NCI-H748 treated with DMSO at 0.1 percent for 48 hours (cell line): ENCODE measurements around the gene PCDHGA1.
"Not testable (repeated sequence)": the region's sequence is repeated elsewhere in the genome, so short reads cannot be mapped to it uniquely, and the experiment has no call there.

Experiments used
- DNase-seq: peaks from one replicate; lab custom pipeline; 2025; lab: John Stamatoyannopoulos, UW

PCDHGA1 gene

DNA sequence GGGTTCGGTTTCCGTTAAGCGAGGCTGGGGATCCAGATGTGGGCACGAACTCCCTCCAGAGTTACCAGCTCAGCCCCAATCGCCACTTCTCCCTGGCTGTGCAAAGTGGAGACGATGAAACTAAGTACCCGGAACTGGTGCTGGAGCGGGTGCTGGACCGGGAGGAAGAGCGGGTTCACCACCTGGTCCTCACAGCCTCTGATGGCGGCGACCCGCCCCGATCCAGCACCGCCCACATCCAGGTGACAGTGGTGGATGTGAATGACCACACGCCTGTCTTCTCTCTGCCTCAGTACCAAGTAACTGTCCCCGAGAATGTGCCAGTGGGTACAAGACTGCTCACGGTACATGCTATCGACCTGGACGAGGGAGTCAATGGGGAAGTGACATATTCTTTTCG lies 53.0 kb downstream of the PCDHGA1 start:
- DNase-seq: no peak

DNA sequence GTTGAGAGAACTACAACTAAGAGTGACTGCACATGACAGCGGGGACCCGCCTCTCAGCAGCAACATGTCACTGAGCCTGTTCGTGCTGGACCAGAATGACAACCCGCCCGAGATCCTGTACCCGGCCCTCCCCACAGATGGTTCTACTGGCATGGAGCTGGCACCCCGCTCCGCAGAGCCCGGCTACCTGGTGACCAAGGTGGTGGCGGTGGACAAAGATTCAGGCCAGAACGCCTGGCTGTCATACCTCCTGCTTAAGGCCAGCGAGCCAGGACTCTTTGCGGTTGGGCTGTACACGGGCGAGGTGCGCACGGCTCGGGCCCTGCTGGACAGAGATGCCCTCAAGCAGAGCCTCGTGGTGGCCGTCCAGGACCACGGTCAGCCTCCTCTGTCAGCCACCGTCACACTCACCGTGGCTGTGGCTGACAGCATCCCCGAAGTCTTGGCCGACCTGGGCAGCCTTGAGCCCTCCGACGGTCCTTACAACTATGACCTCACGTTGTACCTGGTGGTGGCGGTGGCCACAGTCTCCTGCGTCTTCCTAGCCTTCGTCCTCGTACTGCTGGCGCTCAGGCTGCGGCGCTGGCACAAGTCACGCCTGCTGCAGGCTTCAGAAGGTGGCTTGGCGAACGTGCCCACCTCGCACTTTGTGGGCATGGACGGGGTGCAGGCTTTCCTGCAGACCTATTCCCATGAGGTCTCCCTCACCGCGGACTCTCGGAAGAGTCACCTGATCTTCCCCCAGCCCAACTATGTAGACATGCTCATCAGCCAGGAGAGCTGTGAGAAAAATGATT lies 54.4 kb downstream of the PCDHGA1 start:
- no peak for DNase-seq

DNA sequence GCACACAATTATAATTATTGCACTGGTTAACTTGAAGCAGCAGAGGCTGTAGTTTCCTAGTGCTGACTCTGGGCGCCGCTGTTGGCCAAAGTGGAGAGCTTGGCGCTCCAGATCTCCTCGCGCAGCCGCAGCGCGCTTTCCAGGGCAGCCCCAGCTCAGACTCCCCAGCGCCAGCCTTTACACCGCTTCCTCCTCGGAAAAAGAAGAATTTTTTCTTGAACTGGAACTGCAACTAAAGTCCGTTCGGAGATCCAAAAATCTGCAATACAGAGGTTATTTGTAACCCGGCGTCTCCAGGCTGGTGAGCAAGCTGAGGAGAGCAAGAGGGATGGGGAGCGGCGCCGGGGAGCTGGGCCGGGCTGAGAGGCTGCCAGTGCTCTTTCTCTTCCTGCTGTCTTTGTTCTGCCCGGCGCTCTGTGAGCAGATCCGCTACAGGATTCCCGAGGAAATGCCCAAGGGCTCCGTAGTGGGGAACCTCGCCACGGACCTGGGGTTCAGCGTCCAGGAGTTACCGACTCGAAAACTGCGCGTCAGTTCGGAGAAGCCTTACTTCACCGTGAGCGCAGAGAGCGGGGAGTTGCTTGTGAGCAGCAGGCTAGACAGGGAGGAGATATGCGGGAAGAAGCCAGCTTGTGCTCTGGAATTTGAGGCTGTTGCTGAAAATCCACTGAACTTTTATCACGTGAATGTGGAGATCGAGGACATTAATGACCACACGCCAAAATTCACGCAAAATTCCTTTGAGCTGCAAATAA lies 57.4 kb downstream of the PCDHGA1 start, which contains the start of gene PCDHGB4:
TSS of gene PCDHGB4 (plus strand) at position 142 of the 755 bp plus-strand sequence. CDS start at position 329, 187 bp downstream.
- DNase-seq: not testable (repeated sequence)

DNA sequence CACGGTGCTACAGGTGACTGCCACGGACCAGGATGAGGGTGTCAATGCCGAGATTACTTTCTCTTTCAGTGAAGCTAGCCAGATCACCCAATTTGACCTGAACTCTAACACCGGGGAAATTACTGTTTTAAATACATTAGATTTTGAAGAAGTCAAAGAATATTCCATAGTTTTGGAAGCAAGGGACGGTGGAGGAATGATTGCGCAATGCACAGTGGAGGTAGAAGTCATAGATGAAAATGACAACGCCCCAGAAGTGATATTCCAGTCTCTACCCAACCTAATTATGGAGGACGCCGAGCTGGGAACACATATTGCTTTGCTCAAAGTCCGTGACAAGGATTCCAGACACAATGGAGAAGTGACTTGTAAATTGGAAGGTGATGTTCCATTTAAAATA lies 58.3 kb downstream of the PCDHGA1 start:
- DNase-seq: no peak

DNA sequence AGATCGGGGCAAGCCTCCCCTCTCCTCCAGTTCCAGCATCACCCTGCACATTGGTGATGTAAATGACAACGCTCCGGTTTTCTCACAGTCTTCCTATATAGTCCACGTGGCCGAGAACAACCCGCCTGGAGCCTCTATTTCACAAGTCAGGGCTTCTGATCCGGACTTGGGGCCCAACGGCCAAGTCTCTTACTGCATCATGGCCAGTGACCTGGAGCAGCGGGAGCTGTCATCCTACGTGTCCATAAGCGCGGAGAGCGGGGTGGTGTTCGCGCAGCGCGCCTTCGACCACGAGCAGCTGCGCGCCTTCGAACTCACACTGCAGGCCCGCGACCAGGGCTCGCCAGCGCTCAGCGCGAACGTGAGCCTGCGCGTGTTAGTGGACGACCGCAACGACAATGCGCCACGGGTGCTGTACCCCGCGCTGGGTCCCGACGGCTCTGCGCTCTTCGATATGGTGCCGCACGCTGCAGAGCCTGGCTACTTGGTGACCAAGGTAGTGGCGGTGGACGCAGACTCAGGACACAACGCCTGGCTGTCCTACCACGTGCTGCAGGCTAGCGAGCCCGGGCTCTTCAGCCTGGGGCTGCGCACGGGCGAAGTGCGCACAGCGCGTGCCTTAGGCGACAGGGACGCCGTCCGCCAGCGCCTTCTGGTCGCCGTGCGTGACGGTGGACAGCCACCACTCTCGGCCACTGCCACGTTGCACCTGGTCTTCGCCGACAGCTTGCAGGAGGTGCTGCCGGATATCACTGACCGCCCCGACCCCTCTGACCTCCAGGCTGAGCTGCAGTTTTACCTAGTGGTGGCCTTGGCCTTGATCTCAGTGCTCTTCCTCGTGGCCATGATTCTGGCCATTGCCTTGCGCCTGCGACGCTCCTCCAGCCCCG lies 59.1 kb downstream of the PCDHGA1 start:
- no peak for DNase-seq

DNA sequence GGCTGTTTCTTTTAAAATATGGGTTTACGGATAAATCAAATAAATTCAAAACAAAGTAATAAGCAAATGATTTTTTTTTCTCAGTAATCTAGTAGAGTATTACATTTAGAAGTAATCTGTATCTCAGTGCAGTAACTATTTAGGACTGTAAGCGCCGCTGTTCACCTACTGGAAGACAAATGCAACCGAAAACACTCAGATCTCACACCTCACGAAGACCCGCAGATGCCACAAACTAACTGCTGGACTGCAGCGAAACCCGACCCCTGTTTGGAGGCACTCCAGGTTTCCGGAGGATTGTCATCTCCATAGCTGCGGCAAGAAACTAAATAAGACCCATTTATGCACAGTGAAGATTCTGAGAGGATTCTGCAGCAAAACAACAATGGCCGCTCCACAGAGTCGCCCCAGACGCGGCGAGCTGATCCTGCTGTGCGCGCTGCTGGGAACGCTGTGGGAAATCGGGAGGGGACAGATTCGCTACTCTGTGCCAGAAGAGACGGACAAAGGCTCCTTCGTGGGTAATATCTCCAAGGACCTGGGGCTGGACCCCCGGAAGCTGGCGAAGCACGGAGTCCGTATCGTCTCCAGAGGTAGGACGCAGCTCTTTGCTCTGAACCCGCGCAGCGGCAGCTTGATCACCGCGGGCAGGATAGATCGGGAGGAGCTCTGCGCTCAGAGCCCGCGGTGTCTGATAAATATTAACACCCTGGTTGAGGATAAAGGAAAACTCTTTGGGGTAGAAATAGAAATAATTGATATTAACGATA lies 62.3 kb downstream of the PCDHGA1 start, which contains the start of gene PCDHGA8:
TSS of gene PCDHGA8 (plus strand) at position 205 of the 770 bp plus-strand sequence. CDS start at position 386, 181 bp downstream.
- DNase-seq: no peak

DNA sequence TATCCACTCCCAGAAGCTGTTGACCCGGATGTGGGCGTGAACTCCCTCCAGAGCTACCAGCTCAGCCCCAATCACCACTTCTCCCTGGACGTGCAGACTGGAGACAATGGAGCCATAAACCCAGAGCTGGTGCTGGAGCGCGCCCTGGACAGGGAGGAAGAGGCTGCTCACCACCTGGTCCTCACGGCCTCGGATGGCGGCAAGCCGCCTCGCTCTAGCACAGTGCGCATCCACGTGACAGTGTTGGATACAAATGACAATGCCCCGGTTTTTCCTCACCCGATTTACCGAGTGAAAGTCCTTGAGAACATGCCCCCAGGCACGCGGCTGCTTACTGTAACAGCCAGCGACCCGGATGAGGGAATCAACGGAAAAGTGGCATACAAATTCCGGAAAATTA lies 63.0 kb downstream of the PCDHGA1 start:
- no peak for DNase-seq

DNA sequence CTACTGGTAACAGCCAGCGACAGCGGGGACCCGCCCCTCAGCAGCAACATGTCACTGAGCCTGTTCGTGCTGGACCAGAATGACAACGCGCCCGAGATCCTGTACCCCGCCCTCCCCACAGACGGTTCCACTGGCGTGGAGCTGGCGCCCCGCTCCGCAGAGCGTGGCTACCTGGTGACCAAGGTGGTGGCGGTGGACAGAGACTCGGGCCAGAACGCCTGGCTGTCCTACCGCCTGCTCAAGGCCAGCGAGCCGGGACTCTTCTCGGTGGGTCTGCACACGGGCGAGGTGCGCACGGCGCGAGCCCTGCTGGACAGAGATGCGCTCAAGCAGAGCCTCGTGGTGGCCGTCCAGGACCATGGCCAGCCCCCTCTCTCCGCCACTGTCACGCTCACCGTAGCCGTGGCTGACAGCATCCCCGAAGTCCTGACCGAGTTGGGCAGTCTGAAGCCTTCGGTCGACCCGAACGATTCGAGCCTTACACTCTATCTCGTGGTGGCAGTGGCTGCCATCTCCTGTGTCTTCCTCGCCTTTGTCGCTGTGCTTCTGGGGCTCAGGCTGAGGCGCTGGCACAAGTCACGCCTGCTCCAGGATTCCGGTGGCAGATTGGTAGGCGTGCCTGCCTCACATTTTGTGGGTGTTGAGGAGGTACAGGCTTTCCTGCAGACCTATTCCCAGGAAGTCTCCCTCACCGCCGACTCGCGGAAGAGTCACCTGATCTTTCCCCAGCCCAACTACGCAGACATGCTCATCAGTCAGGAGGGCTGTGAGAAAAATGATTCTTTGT lies 64.3 kb downstream of the PCDHGA1 start:
- not testable (repeated sequence) for DNase-seq

DNA sequence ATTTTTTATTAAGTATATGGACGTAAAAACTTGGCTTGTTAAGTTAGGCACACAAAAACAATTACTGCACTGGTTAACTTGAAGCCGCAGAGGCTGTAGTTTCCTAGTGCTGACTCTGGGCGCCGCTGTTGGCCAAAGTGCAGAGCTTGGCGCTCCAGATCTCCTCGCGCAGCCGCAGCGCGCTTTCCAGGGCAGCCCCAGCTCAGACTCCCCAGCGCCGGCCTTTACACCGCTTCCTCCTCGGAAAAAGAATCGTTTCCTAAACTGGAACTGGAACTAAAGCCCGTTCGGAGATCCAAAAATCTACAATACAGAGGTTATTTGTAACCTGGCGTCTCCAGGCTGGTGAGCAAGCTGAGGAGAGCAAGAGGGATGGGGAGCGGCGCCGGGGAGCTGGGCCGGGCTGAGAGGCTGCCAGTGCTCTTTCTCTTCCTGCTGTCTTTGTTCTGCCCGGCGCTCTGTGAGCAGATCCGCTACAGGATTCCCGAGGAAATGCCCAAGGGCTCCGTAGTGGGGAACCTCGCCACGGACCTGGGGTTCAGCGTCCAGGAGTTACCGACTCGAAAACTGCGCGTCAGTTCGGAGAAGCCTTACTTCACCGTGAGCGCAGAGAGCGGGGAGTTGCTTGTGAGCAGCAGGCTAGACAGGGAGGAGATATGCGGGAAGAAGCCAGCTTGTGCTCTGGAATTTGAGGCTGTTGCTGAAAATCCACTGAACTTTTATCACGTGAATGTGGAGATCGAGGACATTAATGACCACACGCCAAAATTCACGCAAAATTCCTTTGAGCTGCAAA lies 67.6 kb downstream of the PCDHGA1 start, which contains the start of gene PCDHGB5:
TSS of gene PCDHGB5 (plus strand) at position 192 of the 796 bp plus-strand sequence. CDS start at position 373, 181 bp downstream.
- DNase-seq: peak; percentile 50

DNA sequence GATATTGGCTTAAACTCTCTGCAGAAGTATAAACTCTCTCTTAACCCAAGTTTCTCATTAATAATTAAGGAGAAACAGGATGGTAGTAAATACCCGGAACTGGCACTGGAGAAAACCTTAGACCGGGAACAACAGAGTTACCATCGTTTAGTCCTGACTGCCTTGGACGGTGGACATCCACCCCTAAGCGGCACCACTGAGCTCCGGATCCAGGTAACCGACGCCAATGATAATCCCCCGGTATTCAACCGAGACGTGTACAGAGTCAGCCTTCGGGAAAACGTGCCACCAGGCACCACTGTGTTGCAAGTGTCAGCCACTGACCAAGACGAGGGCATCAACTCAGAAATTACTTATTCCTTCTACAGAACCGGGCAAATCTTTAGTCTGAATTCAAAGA lies 68.3 kb downstream of the PCDHGA1 start:
- DNase-seq: no peak

DNA sequence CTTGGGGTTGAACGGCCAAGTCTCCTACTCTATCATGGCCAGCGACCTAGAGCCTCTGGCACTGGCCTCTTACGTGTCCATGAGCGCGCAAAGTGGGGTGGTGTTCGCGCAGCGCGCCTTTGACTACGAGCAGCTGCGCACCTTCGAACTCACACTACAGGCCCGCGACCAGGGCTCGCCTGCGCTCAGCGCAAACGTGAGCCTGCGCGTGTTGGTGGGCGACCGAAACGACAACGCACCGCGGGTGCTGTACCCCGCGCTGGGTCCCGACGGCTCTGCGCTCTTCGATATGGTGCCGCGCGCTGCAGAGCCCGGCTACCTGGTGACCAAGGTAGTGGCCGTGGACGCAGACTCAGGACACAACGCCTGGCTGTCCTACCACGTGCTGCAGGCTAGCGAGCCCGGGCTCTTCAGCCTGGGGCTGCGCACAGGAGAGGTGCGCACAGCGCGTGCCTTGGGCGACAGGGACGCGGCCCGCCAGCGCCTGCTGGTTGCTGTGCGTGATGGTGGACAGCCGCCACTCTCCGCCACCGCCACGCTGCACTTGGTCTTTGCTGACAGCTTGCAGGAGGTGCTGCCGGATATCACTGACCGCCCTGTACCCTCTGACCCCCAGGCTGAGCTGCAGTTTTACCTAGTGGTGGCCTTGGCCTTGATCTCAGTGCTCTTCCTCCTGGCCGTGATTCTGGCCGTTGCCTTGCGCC lies 69.4 kb downstream of the PCDHGA1 start:
- no peak for DNase-seq

DNA sequence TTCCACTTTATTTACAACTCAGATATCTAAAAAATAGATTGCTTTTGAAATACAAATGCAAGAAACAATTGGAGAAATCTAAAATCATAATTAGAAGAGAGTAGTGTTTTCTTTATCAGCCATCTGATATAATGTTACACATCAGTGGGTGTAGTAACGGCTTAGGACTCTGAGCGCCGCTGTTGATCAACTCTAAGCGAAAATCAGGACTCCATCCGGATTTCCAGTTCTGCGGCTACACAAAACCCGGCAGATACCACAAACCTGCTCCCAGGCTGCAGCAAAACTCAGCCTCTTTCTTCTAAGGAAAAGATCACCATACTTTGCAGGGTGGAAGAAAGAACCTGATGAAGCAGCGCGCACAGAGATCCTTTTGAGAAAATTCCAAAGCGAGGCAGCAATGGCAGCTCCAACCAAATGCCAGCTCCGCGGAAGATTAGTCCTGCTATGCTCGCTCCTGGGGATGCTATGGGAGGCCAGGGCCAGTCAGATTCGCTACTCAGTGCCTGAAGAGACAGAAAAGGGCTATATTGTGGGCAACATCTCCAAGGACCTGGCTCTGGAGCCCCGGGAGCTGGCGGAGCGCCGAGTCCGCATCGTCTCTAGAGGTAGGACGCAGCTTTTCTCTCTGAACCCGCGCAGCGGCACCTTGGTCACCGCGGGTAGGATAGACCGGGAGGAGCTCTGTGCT lies 72.4 kb downstream of the PCDHGA1 start, which contains the start of gene PCDHGA9:
TSS of gene PCDHGA9 (plus strand) at position 226 of the 691 bp plus-strand sequence. CDS start at position 401, 175 bp downstream.
- DNase-seq: no peak

DNA sequence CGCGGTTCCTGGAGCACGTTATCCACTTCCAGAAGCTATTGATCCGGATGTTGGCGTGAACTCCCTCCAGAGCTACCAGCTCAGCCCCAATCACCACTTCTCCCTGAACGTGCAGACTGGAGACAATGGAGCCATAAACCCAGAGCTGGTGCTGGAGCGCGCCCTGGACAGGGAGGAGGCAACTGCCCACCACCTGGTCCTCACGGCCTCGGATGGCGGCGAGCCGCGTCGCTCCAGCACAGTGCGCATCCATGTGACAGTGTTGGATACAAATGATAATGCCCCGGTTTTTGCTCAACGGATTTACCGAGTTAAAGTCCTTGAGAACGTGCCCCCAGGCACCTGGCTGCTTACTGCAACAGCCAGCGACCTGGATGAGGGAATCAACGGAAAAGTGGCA lies 73.1 kb downstream of the PCDHGA1 start:
- DNase-seq: no peak

DNA sequence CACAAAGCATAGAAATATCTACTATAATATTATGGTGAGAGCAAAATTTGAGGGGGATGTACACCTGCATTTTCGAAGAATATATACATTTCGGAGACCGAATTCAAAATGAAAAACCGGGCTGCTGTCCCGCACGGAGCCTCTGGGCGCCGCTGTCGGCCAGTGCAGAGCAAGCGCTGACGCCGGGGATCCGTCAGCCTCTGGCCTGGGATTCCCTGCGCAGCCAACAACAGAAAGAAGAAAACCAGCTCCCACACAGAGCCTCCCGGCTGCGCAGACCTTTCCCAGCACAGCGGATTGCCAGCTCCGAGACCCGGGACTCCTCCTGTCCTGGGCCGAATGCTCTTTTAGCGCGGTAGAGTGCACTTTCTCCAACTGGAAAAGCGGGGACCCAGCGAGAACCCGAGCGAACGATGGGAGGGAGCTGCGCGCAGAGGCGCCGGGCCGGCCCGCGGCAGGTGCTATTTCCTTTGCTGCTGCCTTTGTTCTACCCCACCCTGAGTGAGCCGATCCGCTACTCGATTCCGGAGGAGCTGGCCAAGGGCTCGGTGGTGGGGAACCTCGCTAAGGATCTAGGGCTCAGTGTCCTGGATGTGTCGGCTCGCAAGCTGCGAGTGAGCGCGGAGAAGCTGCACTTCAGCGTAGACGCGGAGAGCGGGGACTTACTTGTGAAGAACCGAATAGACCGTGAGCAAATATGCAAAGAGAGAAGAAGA lies 77.6 kb downstream of the PCDHGA1 start, which contains the start of gene PCDHGB6:
TSS of gene PCDHGB6 (plus strand) at position 232 of the 716 bp plus-strand sequence. CDS start at position 414, 182 bp downstream.
- not testable (repeated sequence) for DNase-seq

DNA sequence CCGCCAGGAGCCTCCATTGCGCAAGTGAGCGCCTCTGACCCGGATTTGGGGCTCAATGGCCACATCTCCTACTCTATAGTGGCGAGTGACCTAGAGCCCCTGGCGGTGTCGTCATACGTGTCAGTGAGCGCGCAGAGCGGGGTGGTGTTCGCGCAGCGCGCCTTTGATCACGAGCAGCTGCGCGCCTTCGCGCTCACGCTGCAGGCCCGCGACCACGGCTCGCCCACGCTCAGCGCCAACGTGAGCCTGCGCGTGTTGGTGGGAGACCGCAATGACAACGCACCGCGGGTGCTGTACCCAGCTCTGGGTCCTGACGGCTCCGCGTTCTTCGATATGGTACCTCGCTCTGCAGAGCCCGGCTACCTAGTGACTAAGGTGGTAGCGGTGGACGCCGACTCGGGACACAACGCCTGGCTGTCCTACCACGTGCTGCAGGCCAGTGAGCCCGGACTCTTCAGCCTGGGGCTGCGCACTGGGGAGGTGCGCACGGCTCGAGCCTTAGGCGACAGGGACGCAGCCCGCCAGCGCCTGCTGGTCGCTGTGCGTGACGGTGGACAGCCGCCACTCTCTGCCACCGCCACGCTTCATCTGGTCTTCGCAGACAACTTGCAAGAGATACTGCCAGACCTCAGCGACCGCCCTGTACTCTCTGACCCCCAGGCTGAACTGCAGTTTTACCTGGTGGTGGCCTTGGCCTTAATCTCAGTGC lies 79.4 kb downstream of the PCDHGA1 start:
- DNase-seq: no peak

DNA sequence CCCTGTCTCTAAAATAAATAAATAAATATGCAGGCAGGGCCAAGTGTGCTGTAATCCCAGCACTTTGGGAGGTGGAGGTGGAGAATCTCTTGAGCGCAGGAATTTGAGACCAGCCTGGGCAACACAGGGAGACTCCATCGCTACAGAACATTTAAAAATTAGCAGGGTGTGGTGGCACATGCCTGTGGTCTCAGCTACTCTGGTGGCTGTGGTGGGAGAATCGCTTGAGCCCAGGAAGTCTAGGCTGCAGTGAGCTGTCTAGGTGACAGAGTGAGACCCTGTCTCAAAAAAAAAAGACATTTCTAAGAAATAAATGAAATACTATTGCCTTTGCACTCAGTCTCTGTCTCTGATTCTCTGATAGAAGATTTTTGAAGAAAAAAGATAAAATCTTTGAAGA lies 81.3 kb downstream of the PCDHGA1 start:
- DNase-seq: no peak
